Caco-2 (cell line): Measurements from ENCODE around the gene PGLYRP1. TPM values are rescaled to one million over a fixed set of nuclear protein-coding genes. Genes with fewer than 3 reads are reported as not detected.

Source experiments
- BruUV-seq: library from RNA; stranded (reverse); fragments of 400-500 nt; replicated peaks from 2 replicates; lab custom pipeline; 2021; lab: Mats Ljungman, UMichigan
- CTCF ChIA-PET: fragments of 300-600 bp; sonication (Branson Sonifier 250); formaldehyde crosslinking; loops from one replicate; lab custom pipeline; 2022; ENCODE audit warnings: antibody characterized with exemption; lab: Charles Lee
- POLR2A ChIA-PET: fragments of 300-600 bp; sonication (Branson Sonifier 250); formaldehyde crosslinking; loops from one replicate; lab custom pipeline; 2022; ENCODE audit warnings: antibody characterized with exemption; lab: Charles Lee
- DNase-seq, 2 experiments: peaks; one replicate each; pipeline versions ENCODE4 v3.0.0 to v3.0.0-alpha.2; 2020 to 2022
- H3K27me3 ChIP-seq: replicated peaks from 2 replicates; pipeline ENCODE4 v1.6.0; 2011; ENCODE audit warnings: low read length; ENCODE audit not compliant: control insufficient read depth, insufficient read depth
- H3K36me3 ChIP-seq: 2 replicates; pipeline ENCODE4 v1.5.1; 2011; ENCODE audit warnings: low read length; ENCODE audit not compliant: control insufficient read depth, insufficient read depth
- H3K4me1 ChIP-seq: fragments of 250-450 bp; sonication (Bioruptor Pico); 2 replicates; pipeline ENCODE4 v1.5.1; 2020; ENCODE audit warnings: mild to moderate bottlenecking
- H3K4me3 ChIP-seq: 2 replicates; pipeline ENCODE4 v1.5.1; 2011; ENCODE audit warnings: low read depth, mild to moderate bottlenecking, control low read depth, low read length
- H3K9me3 ChIP-seq: fragments of 250-450 bp; sonication (Bioruptor Pico); 2 replicates; pipeline ENCODE4 v1.5.1; 2020; ENCODE audit warnings: mild to moderate bottlenecking, moderate library complexity
- H3K27ac Mint-ChIP-seq: one replicate; pipeline ENCODE4 v1.8.0; 2022; ENCODE audit warnings: mixed read lengths; ENCODE audit not compliant: unreplicated experiment
- H3K27me3 Mint-ChIP-seq: one replicate; pipeline ENCODE4 v1.8.0; 2022; ENCODE audit warnings: mixed read lengths; ENCODE audit not compliant: insufficient read depth, unreplicated experiment
- H3K36me3 Mint-ChIP-seq: one replicate; pipeline ENCODE4 v1.8.0; 2022; ENCODE audit warnings: mild to moderate bottlenecking, mixed read lengths; ENCODE audit not compliant: insufficient read depth, unreplicated experiment
- H3K4me1 Mint-ChIP-seq: one replicate; pipeline ENCODE4 v1.8.0; 2022; ENCODE audit warnings: low read depth, mixed read lengths; ENCODE audit not compliant: unreplicated experiment
- H3K4me3 Mint-ChIP-seq: one replicate; pipeline ENCODE4 v1.8.0; 2022; ENCODE audit warnings: mild to moderate bottlenecking, moderate library complexity, mixed read lengths; ENCODE audit not compliant: unreplicated experiment
- H3K9me3 Mint-ChIP-seq: one replicate; pipeline ENCODE4 v1.8.0; 2022; ENCODE audit warnings: mixed read lengths; ENCODE audit not compliant: unreplicated experiment
- CTCF ChIP-seq, 2 experiments: fragments of 200-600 bp in 1 of 2; IDR thresholded peaks; 1 replicate in 1 of 2; 2 replicates in 1 of 2; pipeline versions ENCODE4 v1.5.1 to v1.8.0; 2011 to 2022; ENCODE audit warnings: antibody characterized with exemption in 1 of 2, control low read depth in 1 of 2, inconsistent platforms in 1 of 2, low read depth in 1 of 2, low read length in 1 of 2, mild to moderate bottlenecking in 1 of 2, moderate library complexity in 1 of 2; ENCODE audit not compliant: insufficient read depth in 1 of 2, severe bottlenecking in 1 of 2, unreplicated experiment in 1 of 2
- intact Hi-C: fragments of 100-400 bp; cut with micrococcal nuclease; formaldehyde crosslinking; loops from one replicate; pipeline ENCODE4 v1.10.0; 2022; ENCODE audit not compliant: unreplicated experiment
- total RNA-seq: library from RNA; stranded (reverse); gene quantifications from 2 replicates; pipeline ENCODE4 v1.2.3, GENCODE V29; 2022

Gene PGLYRP1
- total RNA-seq, 1 experiment from 2014 or later, result not detected

GRCh38 chr19:46021531-46022041 is 1.3 kb downstream of the PGLYRP1 start:
- intact Hi-C loops, result no loop called here
- no peaks in the 10 kb centered on the region for H3K36me3 ChIP-seq
- ChIA-PET POLR2A (no interaction called here), CTCF (interaction anchor here (0.5 to 2.4 kb wide), 4 partner anchors 15 to 320 kb away, joined by 3 to 10 read pairs (median 4); partner anchors contain the start of gene CCDC61)
- Mint-ChIP-seq H3K27ac (no peak overlapping the region), H3K4me1 (peaks cover 8% of the 10 kb centered on the region), H3K4me3 (no peak overlapping the region), H3K36me3 (no peaks in the 10 kb centered on the region), H3K27me3 (no peaks in the 10 kb centered on the region), H3K9me3 (peaks cover 12% of the 10 kb centered on the region)
- H3K9me3 ChIP-seq, result no peaks in the 10 kb centered on the region
- H3K4me1 ChIP-seq, result peaks cover under 1% of the 10 kb centered on the region; the same call in 1 of the 2 replicates
- TF ChIP-seq CTCF (IDR thresholded peaks at IDR 0.05; ENCODE audit: insufficient read depth in 1 of 2, low read depth in 1 of 2, low read length in 1 of 2, severe bottlenecking in 1 of 2, unreplicated experiment in 1 of 2), result no peak
- DNase-seq, result peak in 1 of 2 experiments; percentile 26
- H3K27me3 ChIP-seq, result no peaks in the 10 kb centered on the region
- no TSS peak for BruUV-seq
- H3K4me3 ChIP-seq, result no peak overlapping the region

GRCh38 chr19:46020819-46021125 is 2.1 kb downstream of the PGLYRP1 start:
- H3K4me3 Mint-ChIP-seq, result no peak overlapping the region
- peaks cover 3% of the 10 kb centered on the region for H3K9me3 Mint-ChIP-seq
- no TSS peak for BruUV-seq
- ChIA-PET CTCF (interaction anchor here (2.4 kb wide), 1 partner anchor 56 kb away, joined by 10 read pairs; no protein-coding TSS in a partner anchor), POLR2A (no interaction called here)
- H3K27me3 Mint-ChIP-seq, result peaks cover 3% of the 10 kb centered on the region
- H3K36me3 ChIP-seq, result no peaks in the 10 kb centered on the region
- intact Hi-C loops, result no loop called here
- H3K4me1 Mint-ChIP-seq, result peaks cover 10% of the 10 kb centered on the region
- H3K36me3 Mint-ChIP-seq, result no peaks in the 10 kb centered on the region
- no peaks in the 10 kb centered on the region; the same call in 1 of the 2 replicates for H3K27me3 ChIP-seq
- no peak for DNase-seq
- no peak for TF ChIP-seq CTCF (IDR thresholded peaks at IDR 0.05; ENCODE audit: insufficient read depth in 1 of 2, low read depth in 1 of 2, low read length in 1 of 2, severe bottlenecking in 1 of 2, unreplicated experiment in 1 of 2)
- H3K27ac Mint-ChIP-seq, result no peak overlapping the region
- no peaks in the 10 kb centered on the region for H3K9me3 ChIP-seq
- H3K4me3 ChIP-seq, result no peak overlapping the region
- 0 out of 2 replicates have a peak, but pooled peaks cover 7% of the 10 kb centered on the region for H3K4me1 ChIP-seq

- H3K27me3 ChIP-seq, result no peaks in the 10 kb centered on the region; the same call in 1 of the 2 replicates
- H3K27me3 Mint-ChIP-seq, result peaks cover 8% of the 10 kb centered on the region
- intact Hi-C loops, result loop anchor here (5.0 to 10.0 kb wide), 3 partner anchors 92 to 204 kb away; partner anchors contain the start of gene RSPH6A
- no peak for DNase-seq
- H3K4me1 ChIP-seq, result peaks cover 19% of the 10 kb centered on the region
- no peak overlapping the region for H3K4me3 Mint-ChIP-seq
- BruUV-seq, result no TSS peak
- no peak overlapping the region for H3K27ac Mint-ChIP-seq
- no peak for TF ChIP-seq CTCF (IDR thresholded peaks at IDR 0.05; ENCODE audit: insufficient read depth in 1 of 2, low read depth in 1 of 2, low read length in 1 of 2, severe bottlenecking in 1 of 2, unreplicated experiment in 1 of 2)
- POLR2A ChIA-PET, result no interaction called here
- peaks cover 21% of the 10 kb centered on the region for H3K4me1 Mint-ChIP-seq
- no peaks in the 10 kb centered on the region for H3K9me3 Mint-ChIP-seq
- no peaks in the 10 kb centered on the region for H3K36me3 ChIP-seq
- CTCF ChIA-PET, result interaction anchor here (0.7 to 1.2 kb wide), 3 partner anchors 9 to 237 kb away, joined by 3 to 5 read pairs (median 5); partner anchors contain the start of gene DMPK
- no peak overlapping the region for H3K4me3 ChIP-seq
- no peaks in the 10 kb centered on the region for H3K9me3 ChIP-seq
- H3K36me3 Mint-ChIP-seq, result peaks cover 6% of the 10 kb centered on the region
Measured at GRCh38 chr19:46019270-46019669, 3.6 kb downstream of the PGLYRP1 start.
